Pancreas (tissue), 10 donors: Measurements from ENCODE around the gene HADHA. TPM values are rescaled to one million over a fixed set of nuclear protein-coding genes. Genes with fewer than 3 reads are reported as not detected.

Source experiments
- ATAC-seq, 4 donors: fragments of 200-7000 bp; cut with Tn5 transposase; one replicate each; pipeline versions ENCODE4 v1.8.0 to v1.9.1; 2020; ENCODE audit warnings: mild to moderate bottlenecking in 4 of 4, moderate library complexity in 4 of 4
- DNase-seq, 6 donors: peaks; one replicate each; pipeline ENCODE4 v3.0.0-alpha.2; 2020
- FAIRE-seq: peaks from 2 replicates; lab custom pipeline; 2012; peaks lifted over from hg19 to GRCh38; lab: Jason Lieb, UNC
- H3K27ac ChIP-seq, 4 donors: fragments of 200-600 bp; sonication (generic); 1 replicate in 3 of 4; 2 replicates in 1 of 4; pipeline versions ENCODE4 v1.5.0 to v1.8.0; 2020
- H3K27me3 ChIP-seq, 4 donors: fragments of 200-600 bp; one replicate each; pipeline ENCODE4 v1.8.0; 2021
- H3K36me3 ChIP-seq, 3 donors: fragments of 200-600 bp; sonication (generic) in 1 of 3; one replicate each; pipeline versions ENCODE4 v1.5.0 to v1.8.0; 2020 to 2021
- H3K4me1 ChIP-seq, 3 donors: fragments of 200-600 bp; one replicate each; pipeline ENCODE4 v1.8.0; 2021
- H3K4me3 ChIP-seq, 4 donors: fragments of 200-600 bp; sonication (generic) in 2 of 4; one replicate each; pipeline versions ENCODE4 v1.5.0 to v1.8.0; 2020 to 2021
- H3K9me3 ChIP-seq, 4 donors: fragments of 200-600 bp; one replicate each; pipeline ENCODE4 v1.8.0; 2021
- CTCF ChIP-seq, 4 donors: fragments of 200-600 bp; sonication (generic) in 3 of 4; IDR thresholded peaks; one replicate each; pipeline versions ENCODE4 v1.5.0 to v1.8.0; 2021; ENCODE audit warnings: antibody characterized with exemption in 4 of 4
- WGBS, 2 donors: extraction: QIAGEN DNeasy Blood & Tissue Kit; methylation state at CpG; one replicate each; pipeline ENCODE4 v1.1.7; 2013; 5-methylcytosine and 5-hydroxymethylcytosine counted together
- intact Hi-C, 3 donors: fragments of 100-400 bp; cut with DNase I; formaldehyde crosslinking; loops; one replicate each; pipeline versions ENCODE4 v1.11.1 to v1.14.2; 2022
- polyA plus RNA-seq, 2 donors: library from polyadenylated mRNA; stranded (reverse); fragments of 200-250 nt; gene quantifications; one replicate each; pipeline ENCODE4 v1.2.3, GENCODE V29; 2013
- total RNA-seq, 6 donors: library from RNA; stranded (reverse); fragmentation: NEBNext Ultra II Directional in 4 of 6; extraction: Animal tissue kit (Norgen Biotek cat#: 25700) in 4 of 6; gene quantifications; one replicate each; pipeline versions ENCODE4 v1.2.1 to v1.2.4, GENCODE V29; 2021 to 2023
- donor health status: healthy with polysubstance abuse.
- donor health status: DM: no; HTN: no; CAD: no; lungs with moderate emphysema.
- donor health status: DM: no; HTN: no; CAD: no.
- donor health status: control.
- donor health status: control.
- donor health status: Bipolar disorder and iron deficiency.
- donor health status: DM: yes; HTN: yes; CAD: no.
- donor health status: DM: no; HTN: no; CAD: no.
- donor health status: DM: no; HTN: no; CAD: no.
- donor health status: DM: yes; HTN: yes; CAD: no.

HADHA gene
- total and polyA plus RNA-seq, 8 donors = 32.1 to 89.6 (median 67.6) TPM

DNA sequence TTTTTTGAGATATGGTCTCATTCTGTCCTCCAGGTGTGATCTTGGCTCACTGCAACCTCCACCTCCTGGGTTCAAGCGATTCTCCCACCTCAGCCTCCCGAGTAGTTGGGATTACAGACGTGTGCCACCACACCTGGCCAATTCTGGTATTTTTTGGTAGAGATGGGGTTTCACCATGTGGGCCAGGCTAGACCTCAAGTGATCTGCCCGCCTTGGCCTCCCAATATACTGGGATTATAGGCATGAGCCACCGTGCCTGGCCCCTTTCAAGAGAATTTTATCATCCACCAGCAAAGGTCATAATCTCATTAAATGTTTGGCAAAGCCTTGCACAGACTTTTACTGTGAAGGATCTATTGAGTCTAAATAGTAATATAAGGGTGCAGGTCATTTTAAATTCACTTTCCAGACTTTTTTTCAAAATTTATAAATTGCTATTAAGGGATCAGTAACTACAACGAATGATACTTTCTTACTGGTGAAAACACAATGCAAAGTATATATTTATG lies 2.5 kb downstream of the HADHA start:
- ATAC-seq (no peak), FAIRE-seq (no peak), DNase-seq (no peak)
- Histone ChIP-seq H3K27ac (peak overlapping the region in 3 of 4 donors; percentile 60 to 93 (median 65)), H3K36me3 (peaks cover 0 to 8% (median 5%) of the 10 kb centered on the region in 3 donors), H3K27me3 (no peaks in the 10 kb centered on the region), H3K4me3 (peak overlapping the region in 1 of 4 donors; percentile 89), H3K9me3 (no peaks in the 10 kb centered on the region), H3K4me1 (peaks cover 33 to 57% (median 38%) of the 10 kb centered on the region in 3 donors)
- WGBS, 2 donors = 41 to 48% methylated on average over 6 of the region's 6 CpGs
- TF ChIP-seq CTCF (IDR thresholded peaks at IDR 0.05) = no peak
- intact Hi-C loops = no loop called here

DNA sequence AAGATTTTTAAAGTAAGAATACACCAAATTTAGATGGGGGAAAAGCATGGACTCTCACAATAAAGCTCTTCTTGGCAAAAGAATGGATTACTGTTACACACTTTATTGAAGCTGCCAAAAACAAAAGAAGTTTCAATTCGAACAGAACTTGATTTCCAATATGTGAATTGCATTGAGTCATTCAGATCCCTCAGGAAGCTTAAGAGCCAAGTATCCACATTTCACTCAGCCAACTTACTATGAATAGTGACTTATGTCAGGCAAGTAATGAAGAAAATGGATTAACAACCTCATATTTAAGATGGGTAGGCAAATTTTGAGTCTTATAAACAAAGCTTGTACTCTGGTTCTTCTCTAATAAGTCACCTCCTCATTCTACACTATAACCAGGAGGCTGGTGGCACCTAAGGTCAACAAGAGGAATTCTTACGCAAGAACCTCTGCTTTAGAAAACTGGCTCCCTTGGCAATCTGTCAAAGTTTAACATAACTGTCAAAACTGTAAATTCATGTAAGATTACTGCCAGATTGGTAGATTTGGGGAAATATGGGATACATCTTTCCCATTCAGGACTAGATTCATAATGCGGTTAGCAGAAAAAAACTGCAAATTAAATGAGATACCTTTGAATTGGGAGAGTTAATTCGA lies 6.0 kb downstream of the HADHA start:
- Histone ChIP-seq H3K4me1 (peaks cover 30 to 45% (median 34%) of the 10 kb centered on the region in 3 donors), H3K9me3 (no peaks in the 10 kb centered on the region), H3K27ac (peak overlapping the region in 1 of 4 donors; percentile 31), H3K36me3 (peaks cover 0 to 28% (median 18%) of the 10 kb centered on the region in 3 donors), H3K4me3 (no peak overlapping the region), H3K27me3 (no peaks in the 10 kb centered on the region)
- no peak for FAIRE-seq
- intact Hi-C loops = loop anchor here in 2 of 3 donors (10.0 kb wide), 1 partner anchor 86 kb away; no protein-coding TSS in a partner anchor
- no peak for TF ChIP-seq CTCF (IDR thresholded peaks at IDR 0.05)
- DNase-seq = no peak
- 60 to 61% methylated on average over 4 of the region's 4 CpGs for WGBS, 2 donors
- peak in 1 of 4 donors; percentile 29 for ATAC-seq

DNA sequence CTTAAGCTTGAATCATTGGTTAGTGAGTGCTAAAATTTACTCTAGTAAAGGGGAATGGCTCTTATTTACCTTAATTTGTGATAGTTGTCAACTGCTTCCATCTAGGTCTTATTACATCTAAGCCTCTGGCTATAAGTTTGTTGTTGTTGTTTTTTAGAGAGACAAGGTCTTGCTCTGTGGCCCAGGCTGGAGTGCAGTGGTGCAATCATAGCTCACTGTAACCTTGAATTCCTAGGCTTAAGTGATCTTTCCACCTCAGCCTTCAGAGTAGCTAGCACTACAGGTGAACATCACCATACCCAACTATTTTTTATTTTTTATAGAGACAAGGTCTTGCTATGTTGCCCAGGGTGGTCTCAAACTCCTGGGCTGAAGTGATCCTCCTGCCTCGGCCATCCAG lies 6.6 kb downstream of the HADHA start:
- intact Hi-C loops = loop anchor here in 2 of 3 donors (10.0 kb wide), 1 partner anchor 87 kb away; no protein-coding TSS in a partner anchor
- FAIRE-seq = no peak

GRCh38 chr2:26235089-26235488 lies 9.3 kb downstream of the HADHA start:
- 90 to 95% methylated on average over 9 of the region's 9 CpGs for WGBS, 2 donors
- intact Hi-C loops = loop anchor here in 2 of 3 donors (10.0 kb wide), 1 partner anchor 90 kb away; no protein-coding TSS in a partner anchor

More for the DNA sequence above, 6.6 kb downstream of the HADHA start:
- H3K27ac ChIP-seq = peak overlapping the region in 1 of 4 donors; percentile 31
- H3K36me3 ChIP-seq = peaks cover 0 to 34% (median 24%) of the 10 kb centered on the region in 3 donors
- no peaks in the 10 kb centered on the region for H3K9me3 ChIP-seq
- 75 to 80% methylated on average over 1 of the region's 1 CpG for WGBS, 2 donors
- no peak for DNase-seq
- peaks cover 30 to 42% (median 34%) of the 10 kb centered on the region in 3 donors for H3K4me1 ChIP-seq
- H3K4me3 ChIP-seq = no peak overlapping the region
- no peaks in the 10 kb centered on the region for H3K27me3 ChIP-seq
- no peak for ATAC-seq
- no peak for TF ChIP-seq CTCF (IDR thresholded peaks at IDR 0.05)

More at GRCh38 chr2:26235089-26235488, 9.3 kb downstream of the HADHA start:
- Histone ChIP-seq H3K36me3 (peaks cover 6 to 58% (median 37%) of the 10 kb centered on the region in 3 donors), H3K9me3 (no peaks in the 10 kb centered on the region), H3K4me1 (peaks cover 10 to 23% (median 16%) of the 10 kb centered on the region in 3 donors), H3K27ac (no peak overlapping the region), H3K27me3 (no peaks in the 10 kb centered on the region), H3K4me3 (no peak overlapping the region)
- ATAC-seq = peak in 3 of 4 donors; percentile 33 to 45 (median 42)
- TF ChIP-seq CTCF (IDR thresholded peaks at IDR 0.05) = no peak
- no peak for FAIRE-seq
- no peak for DNase-seq
